B cell (primary cell): ENCODE data around the gene NUMB.

Source experiments
- CTCF ChIP-seq: fragments of 200-600 bp; IDR thresholded peaks from one replicate; pipeline ENCODE4 v1.8.0; 2022; ENCODE audit warnings: antibody characterized with exemption, mild to moderate bottlenecking
- EZH2 ChIP-seq: IDR thresholded peaks from 2 replicates; pipeline ENCODE4 v1.6.1; 2012; ENCODE audit warnings: borderline replicate concordance, low read depth, mild to moderate bottlenecking, moderate library complexity, low read length; ENCODE audit not compliant: insufficient read depth, poor library complexity, severe bottlenecking

GRCh38 chr14:73393375-73393774, 65.0 kb downstream of the NUMB start:
- TF ChIP-seq CTCF (no peak), EZH2 (no peak)
